Measurements from ENCODE around the gene NOX1.

NOX1 gene

GRCh38 chrX:100874325-100874724 lies at the start of gene NOX1:
Gene NOX1 (minus strand): TSS chrX:100874359. CDS start chrX:100874139, 220 bp downstream.
- no peak for DNase-seq

DNA sequence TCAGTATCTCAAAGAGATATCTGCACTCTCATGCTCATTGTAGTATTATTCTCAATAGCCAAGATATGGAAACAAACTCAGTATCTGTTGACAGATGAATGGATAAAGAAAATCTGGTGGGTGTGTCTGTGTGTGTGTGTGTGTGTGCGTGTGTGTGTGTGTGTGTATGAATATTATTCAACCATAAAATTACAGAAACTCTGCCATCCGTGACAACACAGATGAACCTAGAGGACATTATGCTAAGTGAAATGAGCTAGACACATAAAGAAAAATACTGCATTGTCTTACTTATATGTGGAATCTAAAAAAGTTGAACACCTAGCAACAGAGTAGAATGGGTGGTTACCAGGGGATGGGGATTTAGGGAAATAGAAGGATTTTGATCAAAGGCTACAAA lies 41.4 kb upstream of the NOX1 start:
- DNase-seq: no peak

DNA sequence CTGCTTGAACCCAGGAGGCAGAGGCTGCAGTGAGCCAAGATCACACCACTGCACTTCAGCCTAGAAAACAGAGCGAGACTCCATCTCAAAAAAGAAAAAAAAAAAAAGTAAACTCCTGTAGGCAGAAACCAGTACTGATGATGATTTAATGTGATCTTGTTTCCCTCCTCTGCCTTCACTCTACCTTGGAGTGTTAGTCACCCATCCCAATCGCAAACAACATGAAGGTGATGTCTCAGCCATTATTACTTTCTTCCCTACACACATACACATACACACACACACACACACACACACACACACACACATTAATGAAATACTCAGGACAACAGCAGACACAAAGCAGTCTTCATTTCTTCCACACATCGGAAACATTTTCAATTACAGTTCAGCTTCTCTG lies 39.0 kb upstream of the NOX1 start:
- DNase-seq: no peak

GRCh38 chrX:100911731-100912130 lies 37.6 kb upstream of the NOX1 start:
- DNase-seq: no peak

DNA sequence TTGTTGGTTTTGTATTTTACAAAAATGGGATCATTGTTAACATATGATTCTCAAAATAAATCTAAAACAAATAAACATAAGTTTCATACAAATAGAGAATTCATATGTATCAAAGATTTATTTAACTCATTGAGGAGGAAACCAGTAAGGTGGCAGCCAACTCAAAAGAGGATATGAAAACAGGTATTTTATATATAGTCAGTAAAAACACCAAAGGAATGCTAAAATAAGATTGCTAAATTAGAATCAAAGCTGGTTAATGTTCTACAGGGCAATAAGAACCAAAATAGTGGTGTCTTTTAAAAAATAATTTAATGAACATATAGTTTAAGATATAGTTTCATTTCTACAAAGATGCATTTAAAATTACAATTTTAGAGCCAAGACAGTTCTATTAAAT lies 31.5 kb upstream of the NOX1 start:
- no peak for DNase-seq

DNA sequence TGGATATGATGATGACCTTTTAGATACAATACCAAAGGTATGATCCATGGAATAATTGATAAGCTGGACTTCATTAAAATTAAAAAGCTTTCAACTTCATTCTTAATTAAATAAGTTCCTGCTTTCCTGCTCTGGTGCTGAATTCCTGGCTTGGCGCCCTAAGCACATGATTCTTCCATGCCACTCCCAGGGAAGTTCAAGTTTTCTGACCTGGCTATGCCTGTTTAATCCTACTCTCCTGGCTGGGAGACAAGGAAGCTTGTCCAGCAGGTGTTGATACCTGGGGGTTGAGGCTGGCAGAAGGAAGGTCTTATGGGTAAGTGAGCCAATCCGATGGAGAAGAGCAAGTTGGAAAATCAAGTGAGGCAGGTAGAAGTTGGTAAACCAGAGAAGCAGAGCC lies 30.3 kb upstream of the NOX1 start:
- DNase-seq: no peak

GRCh38 chrX:100895365-100896075 lies 21.4 kb upstream of the NOX1 start:
- peak in 2 of 3 experiments; percentile 36 to 79 for DNase-seq

DNA sequence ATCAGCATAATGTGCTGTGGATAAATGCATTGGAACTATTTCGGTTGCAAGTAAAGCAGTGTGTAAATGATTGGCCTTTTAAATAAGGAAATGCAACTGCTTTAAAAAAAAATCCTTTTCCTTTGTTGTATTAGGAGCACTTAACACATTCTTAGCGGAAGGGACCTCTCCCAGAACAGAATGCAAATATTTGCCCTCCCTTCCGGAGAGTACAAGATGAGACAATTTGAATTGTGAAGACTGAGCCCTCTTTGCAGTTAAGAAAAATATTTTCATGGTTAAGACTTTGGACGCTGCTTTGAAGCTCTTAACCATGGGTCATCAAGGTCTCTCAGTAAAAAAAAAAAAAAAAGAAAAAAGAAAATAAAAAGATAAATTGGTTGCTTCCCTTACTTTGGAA lies 9.5 kb upstream of the NOX1 start:
- DNase-seq: no peak

- peak in 2 of 3 experiments; percentile 7 to 33 for DNase-seq
These were observed 6.2 kb upstream of the NOX1 start for GRCh38 chrX:100880368-100880767.

GRCh38 chrX:100871594-100872560 lies 2.3 kb downstream of the NOX1 start:
- DNase-seq: no peak

- DNase-seq: no peak
These were observed 3.6 kb downstream of the NOX1 start for GRCh38 chrX:100870527-100870926.

GRCh38 chrX:100868273-100868672 lies 5.9 kb downstream of the NOX1 start:
- DNase-seq: no peak

DNA sequence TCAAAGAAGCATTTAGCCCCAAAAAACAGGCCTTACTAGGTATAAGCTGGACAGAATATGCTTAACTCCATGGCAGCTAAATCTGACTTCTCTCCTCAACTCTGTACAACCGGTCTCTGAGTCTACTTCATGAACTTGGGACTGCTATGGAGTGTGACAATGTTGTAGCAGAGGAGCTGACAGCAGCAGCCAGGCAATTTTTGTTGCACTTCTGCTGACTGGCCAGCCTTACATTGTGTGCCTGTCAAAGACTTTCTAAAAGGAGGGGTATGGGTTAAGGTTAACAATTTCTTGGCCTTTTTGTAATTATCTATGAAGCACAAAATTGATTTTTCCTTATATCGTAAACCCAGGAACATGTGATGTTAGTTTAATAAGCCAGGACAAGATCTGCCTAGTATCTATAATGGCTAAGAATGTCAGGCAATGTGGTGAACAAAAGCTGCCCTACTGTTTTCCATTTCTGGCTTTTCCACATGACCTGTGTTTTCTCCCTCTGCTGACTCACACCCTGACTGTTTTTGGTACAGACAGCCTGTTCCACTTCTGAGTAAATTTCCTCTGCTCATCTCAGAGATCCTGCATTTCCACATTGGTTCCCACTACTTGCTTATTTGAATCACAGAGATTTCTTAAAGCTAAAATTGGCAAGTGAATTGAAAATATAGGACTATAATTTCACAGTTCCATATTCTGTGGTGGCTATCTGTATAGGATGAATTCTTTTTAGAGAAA lies 9.3 kb downstream of the NOX1 start:
- DNase-seq: no peak

- DNase-seq: no peak
These were observed 10.8 kb downstream of the NOX1 start for GRCh38 chrX:100863326-100863864.

DNA sequence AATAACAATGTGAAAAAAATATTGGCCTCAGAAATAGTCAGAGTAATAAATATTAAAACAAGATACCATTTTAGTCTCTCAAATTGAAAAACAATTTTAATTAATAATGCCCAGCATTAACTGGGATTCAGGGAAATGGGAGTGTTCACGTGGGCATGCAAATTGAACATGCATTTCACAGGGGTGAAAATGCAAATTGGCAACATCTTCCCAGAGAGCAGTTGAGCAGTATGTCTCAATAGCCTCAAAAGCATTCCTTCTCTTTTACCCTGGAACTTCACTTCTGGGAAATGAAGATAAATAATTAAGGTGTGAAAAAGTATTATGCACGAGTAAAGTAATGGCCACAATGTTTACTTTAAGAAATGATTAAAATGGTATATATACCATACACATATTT lies 21.3 kb downstream of the NOX1 start:
- no peak for DNase-seq

DNA sequence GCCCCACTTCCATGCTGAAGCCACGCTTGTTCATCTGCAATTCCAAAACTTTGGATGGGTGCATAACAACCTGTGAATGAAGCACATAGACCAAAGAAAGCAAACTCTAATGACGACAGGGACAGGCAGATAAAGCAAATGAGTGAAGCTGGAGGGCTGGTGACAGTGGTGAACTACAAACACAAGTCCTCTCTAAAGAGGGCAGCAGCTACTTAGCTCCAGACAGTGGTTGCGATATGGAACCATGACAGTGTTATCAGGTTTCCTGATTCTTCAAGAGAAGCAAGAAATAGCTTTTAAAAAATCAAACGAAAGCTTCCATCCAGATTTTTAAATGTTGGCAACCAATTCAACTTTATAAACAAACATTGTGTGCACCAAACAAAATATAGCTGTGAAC lies 23.8 kb downstream of the NOX1 start:
- no peak for DNase-seq

GRCh38 chrX:100831219-100831946 lies 42.8 kb downstream of the NOX1 start:
- no peak for DNase-seq

DNA sequence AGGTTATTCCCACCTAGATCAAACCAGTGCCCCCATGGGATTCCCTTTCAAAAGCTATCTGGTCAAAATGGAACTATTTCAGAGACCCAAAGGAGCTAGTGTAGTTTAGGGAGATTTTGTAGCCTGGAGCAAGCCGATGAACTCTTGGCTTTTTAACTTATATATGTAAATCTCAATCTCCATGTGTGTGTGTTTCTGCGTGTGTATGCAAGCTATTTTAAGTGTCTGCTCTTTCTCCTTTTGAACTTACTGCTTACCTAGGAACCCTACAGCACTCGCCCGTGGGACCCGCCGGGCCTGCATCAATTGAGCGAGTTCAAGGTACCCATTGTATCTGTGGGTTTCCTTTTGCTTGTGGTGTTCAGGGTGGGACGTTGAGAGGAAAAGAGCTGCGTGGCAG lies 43.6 kb downstream of the NOX1 start:
- no peak for DNase-seq

DNA sequence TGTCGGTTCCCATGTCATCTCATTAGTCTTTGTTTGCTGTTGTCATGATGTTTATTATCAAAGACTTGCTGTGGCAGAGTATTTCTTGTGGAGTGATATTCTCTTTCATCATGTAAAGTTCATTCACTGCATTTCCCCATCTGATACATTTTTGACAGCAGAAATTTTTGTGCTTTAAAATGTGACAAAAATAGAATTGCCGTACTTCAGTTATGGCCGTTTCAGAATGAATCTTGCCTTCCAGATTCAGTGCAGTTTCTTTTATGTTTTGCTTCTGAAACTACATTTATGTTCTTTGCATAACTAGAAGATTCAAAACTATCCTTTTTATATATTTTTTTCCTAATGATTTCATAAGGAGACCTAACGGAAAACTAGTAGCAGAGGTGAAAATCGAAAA lies 44.0 kb downstream of the NOX1 start:
- DNase-seq: no peak

DNA sequence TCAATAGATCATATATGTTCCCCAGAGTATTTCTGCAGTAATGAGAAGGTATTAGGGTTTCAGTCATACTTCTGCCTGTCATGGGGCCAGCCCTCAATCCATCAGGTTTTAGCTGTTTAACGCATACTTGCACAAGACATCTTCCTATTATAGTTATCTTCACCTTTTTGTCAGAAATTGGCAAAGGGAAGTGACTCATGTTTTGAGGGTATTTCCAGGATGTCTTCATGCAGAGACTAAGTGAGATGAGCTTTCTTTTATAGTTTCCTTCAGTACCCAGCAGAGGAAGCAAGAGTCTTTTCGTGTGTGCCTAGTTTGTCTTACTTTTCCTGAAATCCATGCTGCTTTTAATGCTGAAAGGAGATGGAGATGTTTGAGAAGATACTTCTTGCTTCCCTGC lies 44.4 kb downstream of the NOX1 start:
- DNase-seq: no peak

GRCh38 chrX:100819837-100820666 lies 54.1 kb downstream of the NOX1 start, which contains the start of gene CSTF2:
Gene CSTF2 (plus strand): TSS chrX:100820391. CDS start chrX:100820417, 26 bp downstream.
- peak; percentile 83 to 93 (median 90) for DNase-seq

GRCh38 chrX:100819534-100819836 lies 54.7 kb downstream of the NOX1 start:
- DNase-seq: no peak

Measured in NCI-H1417 (cell line).